K562 (cell line): ENCODE measurements around the gene RSAD1. TPM values are rescaled to one million over a fixed set of nuclear protein-coding genes. Genes with fewer than 3 reads are reported as not detected.

Experiments used
- ATAC-seq: fragments of 200-7000 bp; cut with Tn5 transposase; 3 replicates; pipeline ENCODE4 v1.9.1; 2020; ENCODE audit warnings: moderate library complexity
- BruUV-seq: library from RNA; stranded (reverse); fragments of 400-500 nt; replicated peaks from 2 replicates; lab custom pipeline; 2021; lab: Mats Ljungman, UMichigan
- CTCF ChIA-PET: fragments of 300-600 bp; formaldehyde crosslinking; extraction: SDS; loops from one replicate; lab custom pipeline; 2021; ENCODE audit warnings: low intra/inter-chr PET ratio; lab: Yijun Ruan, JAX
- POLR2A ChIA-PET: fragments of 300-600, 350-650 bp; sonication (Branson Sonifier 250); formaldehyde crosslinking; extraction: SDS; loops from one replicate; lab custom pipeline; 2021; ENCODE audit warnings: antibody characterized with exemption, inconsistent platforms; lab: Yijun Ruan, JAX
- DNase-seq, 4 experiments: peaks; one replicate each; pipeline versions ENCODE4 v3.0.0 to v3.0.0-alpha.2; 2011 to 2018; ENCODE audit warnings: low spot score in 3 of 4, mixed read lengths in 3 of 4; ENCODE audit errors: extremely low read depth in 1 of 4
- FAIRE-seq: peaks from 2 replicates; lab custom pipeline; 2011; peaks lifted over from hg19 to GRCh38; lab: Jason Lieb, UNC
- H2AFZ ChIP-seq: 2 replicates; pipeline ENCODE4 v1.6.0; 2011; ENCODE audit warnings: low read depth, low read length, control low read depth, inconsistent platforms
- H3K27ac ChIP-seq: fragments of 200-600 bp; 3 replicates; pipeline ENCODE4 v1.8.0; 2011; ENCODE audit warnings: low read depth, mild to moderate bottlenecking, control low read depth, inconsistent platforms, low read length, moderate library complexity, mixed read lengths; ENCODE audit errors: extremely low read depth
- H3K27me3 ChIP-seq, 2 experiments: fragments of 300-600 bp in 1 of 2; 2 replicates in 1 of 2; 3 replicates in 1 of 2; pipeline versions ENCODE4 v1.6.0 to v1.8.0; 2011; ENCODE audit warnings: inconsistent platforms in 2 of 2, low read length in 2 of 2, mild to moderate bottlenecking in 1 of 2, mixed read lengths in 1 of 2, moderate library complexity in 1 of 2; ENCODE audit not compliant: control insufficient read depth in 2 of 2, insufficient read depth in 2 of 2
- H3K36me3 ChIP-seq: fragments of 300-600 bp; 3 replicates; pipeline ENCODE4 v1.8.0; 2011; ENCODE audit warnings: mild to moderate bottlenecking, low read length, inconsistent platforms; ENCODE audit not compliant: control insufficient read depth, insufficient read depth
- H3K4me1 ChIP-seq, 2 experiments: fragments of 200-600 bp in 1 of 2; replicated peaks in 1 of 2; 2 replicates in 1 of 2; 3 replicates in 1 of 2; pipeline versions ENCODE4 v1.5.1 to v1.8.0; 2011; ENCODE audit warnings: inconsistent platforms in 2 of 2, low read length in 2 of 2, mild to moderate bottlenecking in 1 of 2, mixed read lengths in 1 of 2, moderate library complexity in 1 of 2; ENCODE audit not compliant: control insufficient read depth in 2 of 2, insufficient read depth in 2 of 2
- H3K4me2 ChIP-seq: 2 replicates; pipeline ENCODE4 v1.6.1; 2011; ENCODE audit warnings: low read length, control low read depth, inconsistent platforms, mixed read lengths; ENCODE audit not compliant: insufficient read depth
- H3K4me3 ChIP-seq: fragments of 200-600 bp; sonication (generic), shearing (Covaris generic); 2 replicates; pipeline ENCODE4 v1.5.1; 2016; ENCODE audit warnings: control low read depth, inconsistent platforms
- H3K79me2 ChIP-seq: fragments of 200-600 bp; 3 replicates; pipeline ENCODE4 v1.8.0; 2011; ENCODE audit warnings: low read length, inconsistent platforms; ENCODE audit not compliant: control insufficient read depth, insufficient read depth
- H3K9ac ChIP-seq, 2 experiments: 2 replicates each; pipeline versions ENCODE4 v1.6.0 to v1.6.1; 2011; ENCODE audit warnings: low read depth in 2 of 2, low read length in 2 of 2, control low read depth in 1 of 2, inconsistent platforms in 1 of 2, mild to moderate bottlenecking in 1 of 2, mixed read lengths in 1 of 2; ENCODE audit not compliant: insufficient read depth in 1 of 2
- H3K9me1 ChIP-seq: one replicate; pipeline ENCODE4 v1.6.0; 2011; ENCODE audit warnings: inconsistent platforms, mild to moderate bottlenecking, low read length, moderate library complexity; ENCODE audit not compliant: control insufficient read depth, insufficient read depth
- H3K9me3 ChIP-seq: replicated peaks from 2 replicates; pipeline ENCODE4 v1.5.1; 2011; ENCODE audit warnings: low read depth, low read length, inconsistent platforms; ENCODE audit not compliant: control insufficient read depth, insufficient read depth
- H4K20me1 ChIP-seq: replicated peaks from 2 replicates; pipeline ENCODE4 v1.6.1; 2011; ENCODE audit warnings: low read length, inconsistent platforms, mixed read lengths; ENCODE audit not compliant: control insufficient read depth, insufficient read depth
- CHD2 ChIP-seq: IDR thresholded peaks from 2 replicates; pipeline ENCODE4 v1.6.1; 2011; ENCODE audit warnings: low read depth, low read length
- CHD4 ChIP-seq: fragments of 200-600 bp; sonication (generic); IDR thresholded peaks from 3 replicates; pipeline ENCODE4 v1.6.1; 2012; ENCODE audit warnings: low read depth, mild to moderate bottlenecking, mixed read lengths, low read length, inconsistent platforms; ENCODE audit not compliant: insufficient read depth, insufficient replicate concordance, poor library complexity, severe bottlenecking
- CREB5 ChIP-seq: fragments of 250-450 bp; sonication (Bioruptor Pico); IDR thresholded peaks from 2 replicates; pipeline ENCODE4 v1.5.0; 2020; ENCODE audit warnings: mild to moderate bottlenecking
- GTF2B ChIP-seq: IDR thresholded peaks from 2 replicates; pipeline ENCODE4 v1.6.1; 2011; ENCODE audit not compliant: insufficient read length; ENCODE audit errors: extremely low read depth
- L3MBTL2 ChIP-seq: fragments of 450-650 bp; IDR thresholded peaks from 2 replicates; pipeline ENCODE4 v1.6.1; 2016; ENCODE audit warnings: mild to moderate bottlenecking, moderate library complexity
- LEF1 ChIP-seq: fragments of 450-650 bp; IDR thresholded peaks from 2 replicates; pipeline ENCODE4 v1.6.1; 2016; ENCODE audit warnings: mild to moderate bottlenecking
- RB1 ChIP-seq: fragments of 450-650 bp; IDR thresholded peaks from 2 replicates; pipeline ENCODE4 v1.6.1; 2017; ENCODE audit warnings: low read depth, mild to moderate bottlenecking
- SIRT6 ChIP-seq: IDR thresholded peaks from one replicate; pipeline ENCODE4 v1.6.1; 2012; ENCODE audit warnings: low read depth, mild to moderate bottlenecking, control low read depth, inconsistent platforms, low read length, moderate library complexity
- THRAP3 ChIP-seq: fragments of 450-650 bp; IDR thresholded peaks from 2 replicates; pipeline ENCODE4 v1.6.1; 2016; ENCODE audit warnings: mild to moderate bottlenecking, inconsistent platforms, borderline replicate concordance
- TRIM28 ChIP-seq: fragments of 450-650 bp; IDR thresholded peaks from 2 replicates; pipeline ENCODE4 v1.6.1; 2017
- ZBTB2 ChIP-seq: fragments of 450-650 bp; IDR thresholded peaks from 2 replicates; pipeline ENCODE4 v1.6.1; 2016; ENCODE audit warnings: antibody characterized with exemption
- ZBTB26 ChIP-seq: fragments of 450-650 bp; formaldehyde crosslinking; IDR thresholded peaks from 2 replicates; pipeline ENCODE4 v1.4.0; 2022; ENCODE audit warnings: missing genetic modification characterization
- ZNF354B ChIP-seq: fragments of 250-450 bp; sonication (Bioruptor Pico); IDR thresholded peaks from 2 replicates; pipeline ENCODE4 v1.4.0; 2020
- ZNF778 ChIP-seq: fragments of 450-650 bp; formaldehyde crosslinking; IDR thresholded peaks from 2 replicates; pipeline ENCODE4 v1.4.0; 2020; ENCODE audit warnings: mild to moderate bottlenecking, moderate library complexity
- WGBS: fragments of 100-300 bp; shearing (Covaris generic); methylation state at CpG from one replicate; pipeline ENCODE4 v1.1.6; 2016; ENCODE audit warnings: low coverage, mixed read lengths; ENCODE audit not compliant: insufficient coverage; ENCODE audit errors: missing lambda C conversion rate; 5-methylcytosine and 5-hydroxymethylcytosine counted together
- in situ Hi-C: fragments of 300-500 bp; cut with MboI; formaldehyde crosslinking; loops from 4 replicates; pipeline ENCODE4 v1.15.0; 2018; ENCODE audit warnings: inconsistent platforms, mixed read lengths
- intact Hi-C: fragments of 100-400 bp; cut with micrococcal nuclease; formaldehyde crosslinking; loops from 2 replicates; pipeline ENCODE4 v1.14.2; 2022
- polyA plus RNA-seq, 8 experiments: library from polyadenylated mRNA; depleted of rRNA in 4 of 8; stranded (reverse) in 5 of 8; unstranded in 3 of 8; fragments of >200 nt; fragmentation: Nextera tagmentation in 2 of 8; fragmentation: Illumina TruSeq in 1 of 8; extraction: Ambion mirVana in 2 of 8; extraction: Trizol in 1 of 8; gene quantifications; 2 replicates each; pipeline versions ENCODE4 v1.2.1 to v1.2.3, GENCODE V29; 2011 to 2014; ENCODE audit warnings: inconsistent platforms in 1 of 8, missing spikeins in 1 of 8
- total RNA-seq, 7 experiments: library from RNA; depleted of rRNA in 6 of 7; stranded (reverse); fragments of >200 nt in 6 of 7; fragmentation: Illumina TruSeq in 2 of 7; extraction: Trizol in 2 of 7; gene quantifications; 2 replicates each; pipeline versions ENCODE4 v1.2.1 to v1.2.3, GENCODE V29; 2011 to 2021; ENCODE audit warnings: low replicate concordance in 1 of 7

Gene RSAD1
- total and polyA plus RNA-seq, 9 of the 15 experiments (the other 6 are each of a cell fraction or from before 2014, with no cell fraction given), result 4.5 to 42.5 (median 26.8) TPM

DNA sequence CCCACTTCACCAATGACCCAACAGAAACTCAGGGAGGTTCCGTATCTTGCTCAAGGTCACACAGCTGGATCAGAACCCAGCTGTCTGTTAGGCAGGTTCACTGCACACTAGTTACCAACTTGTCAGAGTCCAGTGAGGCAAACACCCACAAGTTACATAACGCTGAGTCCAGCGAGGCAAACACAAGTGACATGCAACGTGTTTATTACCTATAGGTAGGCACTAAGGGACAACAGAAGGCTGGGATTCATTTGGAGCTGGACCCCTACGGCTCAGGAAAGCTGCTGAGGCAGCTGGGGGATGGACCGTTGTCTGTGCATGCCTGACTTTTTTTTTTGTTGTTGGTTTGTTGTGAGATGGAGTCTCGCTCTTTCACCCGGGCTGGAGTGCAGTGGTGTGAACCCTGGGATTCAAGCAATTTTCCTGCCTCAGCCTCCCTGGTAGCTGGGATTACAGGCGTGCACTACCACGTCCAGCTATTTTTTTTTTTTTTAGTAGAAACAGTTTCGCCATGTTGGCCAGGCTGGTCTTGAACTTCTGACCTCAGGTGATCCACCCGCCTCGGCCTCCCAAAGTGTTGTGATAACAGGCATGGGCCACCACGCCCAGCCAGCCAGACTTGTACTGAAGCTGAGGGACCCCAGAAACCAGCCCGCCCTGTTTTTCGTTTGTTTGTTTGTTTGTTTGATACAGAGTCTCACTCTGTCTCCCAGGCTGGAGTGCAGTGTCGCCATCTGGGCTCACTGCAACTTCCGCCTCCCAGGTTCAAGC, 1.9 kb upstream of the RSAD1 start:
- Histone ChIP-seq H3K9me3 (no peaks in the 10 kb centered on the region), H4K20me1 (0 out of 2 replicates have a peak, but pooled peaks cover 3% of the 10 kb centered on the region), H2AFZ (0 out of 2 replicates have a peak overlapping the region, but pooled peaks have one; percentile 58), H3K4me1 (peaks cover 11 to 27% of the 10 kb centered on the region in 2 experiments; a peak in 4 of 5 replicates), H3K4me3 (no peak overlapping the region), H3K27ac (no peak overlapping the region), H3K4me2 (no peak overlapping the region), H3K9ac (peak overlapping the region in 1 of 2 experiments; percentile 16; a peak in 1 of 4 replicates), H3K36me3 (peaks cover 18% of the 10 kb centered on the region), H3K9me1 (no peaks in the 10 kb centered on the region), H3K27me3 (peaks cover 5 to 21% of the 10 kb centered on the region in 2 experiments; a peak in 4 of 5 replicates), H3K79me2 (peaks cover 18% of the 10 kb centered on the region)
- TF ChIP-seq CHD4 (no peak), CHD2 (no peak), RB1 (no peak), ZBTB2 (no peak), GTF2B (no peak), ZBTB26 (CRISPR knock-in tag) (no peak), SIRT6 (no peak), ZNF778 (CRISPR knock-in tag) (no peak), LEF1 (no peak), ZNF354B (CRISPR knock-in tag) (no peak), THRAP3 (no peak), CREB5 (CRISPR knock-in tag) (no peak), L3MBTL2 (no peak), TRIM28 (no peak)
- intact Hi-C loops, result loop anchor here (10.0 kb wide), 1 partner anchor 182 kb away; no protein-coding TSS in a partner anchor
- in situ Hi-C loops, result no loop called here
- DNase-seq (no peak), FAIRE-seq (no peak), ATAC-seq (no peak)
- ChIA-PET CTCF (no interaction called here), POLR2A (interaction anchor here (0.6 kb wide), 1 partner anchor 112 kb away, joined by 3 read pairs; no protein-coding TSS in a partner anchor)
- WGBS, result 50% methylated on average over 15 of the region's 18 CpGs
- BruUV-seq, result no TSS peak
